ENCODE results near the gene ABHD17B.

Gene ABHD17B

DNA sequence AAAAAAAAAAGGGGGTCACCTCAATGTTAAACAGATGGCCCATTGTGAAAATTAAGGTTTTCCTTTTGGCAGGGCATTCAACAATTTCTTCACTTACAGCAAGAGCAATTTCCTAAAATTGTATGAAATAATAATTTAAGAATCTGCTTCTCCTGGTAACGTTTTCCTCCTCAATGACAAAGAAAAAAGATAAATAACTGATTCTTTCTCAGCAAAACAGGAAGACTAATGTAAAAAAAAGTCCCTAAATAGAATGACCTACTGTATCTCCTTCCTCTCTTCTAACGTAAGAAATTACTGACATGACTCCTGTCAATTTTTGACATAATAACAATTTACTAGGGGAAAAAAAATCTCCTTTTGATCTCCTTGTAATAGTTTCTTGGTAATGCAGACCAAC, 25.5 kb downstream of the ABHD17B start:
- TF ChIP-seq, protein P1, sequence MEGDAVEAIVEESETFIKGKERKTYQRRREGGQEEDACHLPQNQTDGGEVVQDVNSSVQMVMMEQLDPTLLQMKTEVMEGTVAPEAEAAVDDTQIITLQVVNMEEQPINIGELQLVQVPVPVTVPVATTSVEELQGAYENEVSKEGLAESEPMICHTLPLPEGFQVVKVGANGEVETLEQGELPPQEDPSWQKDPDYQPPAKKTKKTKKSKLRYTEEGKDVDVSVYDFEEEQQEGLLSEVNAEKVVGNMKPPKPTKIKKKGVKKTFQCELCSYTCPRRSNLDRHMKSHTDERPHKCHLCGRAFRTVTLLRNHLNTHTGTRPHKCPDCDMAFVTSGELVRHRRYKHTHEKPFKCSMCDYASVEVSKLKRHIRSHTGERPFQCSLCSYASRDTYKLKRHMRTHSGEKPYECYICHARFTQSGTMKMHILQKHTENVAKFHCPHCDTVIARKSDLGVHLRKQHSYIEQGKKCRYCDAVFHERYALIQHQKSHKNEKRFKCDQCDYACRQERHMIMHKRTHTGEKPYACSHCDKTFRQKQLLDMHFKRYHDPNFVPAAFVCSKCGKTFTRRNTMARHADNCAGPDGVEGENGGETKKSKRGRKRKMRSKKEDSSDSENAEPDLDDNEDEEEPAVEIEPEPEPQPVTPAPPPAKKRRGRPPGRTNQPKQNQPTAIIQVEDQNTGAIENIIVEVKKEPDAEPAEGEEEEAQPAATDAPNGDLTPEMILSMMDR (IDR thresholded peaks at IDR 0.05; ENCODE audit: low read depth, low read length), result no peak
- in situ Hi-C loops (cut with HindIII; ENCODE audit: low sequenced_read_pairs), result no loop called here
- DNase-seq (ENCODE audit: low read depth, low spot score), result no peak
- no peak overlapping the region for H3K4me3 ChIP-seq (ENCODE audit: low read depth, low read length)

DNA sequence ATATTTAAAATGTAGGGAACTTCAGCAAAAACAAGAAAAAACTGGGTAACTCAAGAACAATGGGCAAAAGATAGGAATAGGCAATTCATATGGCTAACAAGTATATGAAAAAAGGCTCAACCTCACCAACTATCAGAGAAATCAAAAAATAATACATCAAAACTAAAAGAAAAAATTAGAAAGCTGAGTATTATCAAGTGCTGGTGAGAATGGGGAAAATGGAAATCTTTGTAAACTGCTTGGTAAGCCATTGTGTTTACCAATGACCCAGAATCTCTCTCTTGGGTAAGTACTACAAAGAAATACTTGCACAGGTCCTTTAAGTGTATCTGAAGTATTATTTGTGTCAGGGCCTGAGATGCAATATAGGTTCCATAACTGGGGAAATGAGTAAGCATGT, 27.0 kb downstream of the ABHD17B start:
- no peak overlapping the region for H3K4me3 ChIP-seq (ENCODE audit: low read depth, low read length)
- TF ChIP-seq, protein P1 (IDR thresholded peaks at IDR 0.05; ENCODE audit: low read depth, low read length), result no peak
- DNase-seq (ENCODE audit: low read depth, low spot score), result no peak
- in situ Hi-C loops (cut with HindIII; ENCODE audit: low sequenced_read_pairs), result no loop called here

DNA sequence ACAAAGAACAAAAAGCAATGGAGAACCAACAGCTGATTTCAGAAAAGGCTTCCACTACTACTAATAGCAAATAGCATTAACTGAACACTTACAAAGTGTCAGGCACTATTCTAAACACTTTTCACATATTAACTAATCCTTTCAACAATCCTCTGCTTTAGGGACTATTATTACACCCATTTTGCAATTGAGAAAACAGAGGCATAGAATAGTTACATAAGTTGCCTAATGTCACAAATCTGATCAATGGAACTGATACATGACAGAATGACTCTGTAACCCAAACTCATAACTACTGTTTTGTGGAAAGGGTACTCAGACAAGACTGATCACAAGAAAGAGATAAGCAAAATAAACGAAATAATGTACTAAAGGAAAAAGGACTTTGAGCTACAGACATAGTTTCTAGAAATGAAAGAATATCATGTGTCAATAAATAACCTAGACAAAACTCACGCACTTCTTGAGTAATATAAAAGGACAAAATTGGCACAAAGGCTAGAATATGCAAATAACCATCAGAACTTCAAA, 31.3 kb downstream of the ABHD17B start:
- TF ChIP-seq, protein P1 (IDR thresholded peaks at IDR 0.05; ENCODE audit: low read depth, low read length), result no peak
- in situ Hi-C loops (cut with HindIII; ENCODE audit: low sequenced_read_pairs), result no loop called here
- DNase-seq (ENCODE audit: low read depth, low spot score), result no peak
- no peak overlapping the region for H3K4me3 ChIP-seq (ENCODE audit: low read depth, low read length)

GRCh38 chr9:71878327-71879274, 32.4 kb downstream of the ABHD17B start:
- TF ChIP-seq, protein P1 (IDR thresholded peaks at IDR 0.05; ENCODE audit: low read depth, low read length), result no peak
- in situ Hi-C loops (cut with HindIII; ENCODE audit: low sequenced_read_pairs), result no loop called here
- no peak for DNase-seq (ENCODE audit: low read depth, low spot score)
- no peak overlapping the region for H3K4me3 ChIP-seq (ENCODE audit: low read depth, low read length)

- no peak for DNase-seq (ENCODE audit: low read depth, low spot score)
- TF ChIP-seq, protein P1 (IDR thresholded peaks at IDR 0.05; ENCODE audit: low read depth, low read length), result no peak
- H3K4me3 ChIP-seq (ENCODE audit: low read depth, low read length), result no peak overlapping the region
- in situ Hi-C loops (cut with HindIII; ENCODE audit: low sequenced_read_pairs), result no loop called here
These were observed 34.2 kb downstream of the ABHD17B start for GRCh38 chr9:71876829-71877228.

- TF ChIP-seq, protein P1 (IDR thresholded peaks at IDR 0.05; ENCODE audit: low read depth, low read length), result no peak
- in situ Hi-C loops (cut with HindIII; ENCODE audit: low sequenced_read_pairs), result no loop called here
- no peak overlapping the region for H3K4me3 ChIP-seq (ENCODE audit: low read depth, low read length)
- DNase-seq (ENCODE audit: low read depth, low spot score), result no peak
These were observed 34.9 kb downstream of the ABHD17B start for GRCh38 chr9:71876106-71876505.
